GM10266 (cell line): Measurements from ENCODE around the gene VARS1.
"Not testable (repeated sequence)": the region's sequence is repeated elsewhere in the genome, so short reads cannot be mapped to it uniquely, and the experiment has no call there.

Experiments
- DNase-seq: peaks from one replicate; pipeline ENCODE4 v3.0.0; 2012; ENCODE audit errors: extremely low spot score
- CTCF ChIP-seq: IDR thresholded peaks from 2 replicates; pipeline ENCODE4 v1.5.1; 2012; ENCODE audit warnings: mild to moderate bottlenecking, low read depth; ENCODE audit not compliant: control insufficient read depth, insufficient read depth; ENCODE audit errors: missing control alignments

The VARS1 gene

DNA sequence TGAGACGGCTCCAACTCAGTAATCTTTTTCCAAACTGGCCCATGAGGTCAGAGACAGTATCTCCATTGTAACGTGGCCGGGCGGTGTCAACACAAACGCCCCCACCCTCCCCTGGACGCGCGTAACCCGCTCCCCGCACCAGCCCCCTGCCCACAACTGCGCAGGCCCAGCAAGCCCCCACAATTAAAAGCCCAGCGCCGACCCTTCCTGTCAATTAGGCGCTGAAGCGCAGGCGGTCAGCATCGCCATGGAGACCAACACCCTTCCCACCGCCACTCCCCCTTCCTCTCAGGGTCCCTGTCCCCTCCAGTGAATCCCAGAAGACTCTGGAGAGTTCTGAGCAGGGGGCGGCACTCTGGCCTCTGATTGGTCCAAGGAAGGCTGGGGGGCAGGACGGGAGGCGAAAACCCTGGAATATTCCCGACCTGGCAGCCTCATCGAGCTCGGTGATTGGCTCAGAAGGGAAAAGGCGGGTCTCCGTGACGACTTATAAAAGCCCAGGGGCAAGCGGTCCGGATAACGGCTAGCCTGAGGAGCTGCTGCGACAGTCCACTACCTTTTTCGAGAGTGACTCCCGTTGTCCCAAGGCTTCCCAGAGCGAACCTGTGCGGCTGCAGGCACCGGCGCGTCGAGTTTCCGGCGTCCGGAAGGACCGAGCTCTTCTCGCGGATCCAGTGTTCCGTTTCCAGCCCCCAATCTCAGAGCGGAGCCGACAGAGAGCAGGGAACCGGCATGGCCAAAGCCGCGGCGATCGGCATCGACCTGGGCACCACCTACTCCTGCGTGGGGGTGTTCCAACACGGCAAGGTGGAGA is 19.7 kb upstream of the VARS1 start, which contains the start of the genes HSPA1A and HSPA1L:
Gene HSPA1A (plus strand): TSS at position 519 of the 814 bp plus-strand sequence. CDS start 214 bp downstream, at position 733.
Gene HSPA1L (minus strand): TSS at position 259 of the 814 bp plus-strand sequence. CDS start 3,311 bp downstream, outside the sequence.
- TF ChIP-seq CTCF = no peak
- peak; percentile 89 for DNase-seq

DNA sequence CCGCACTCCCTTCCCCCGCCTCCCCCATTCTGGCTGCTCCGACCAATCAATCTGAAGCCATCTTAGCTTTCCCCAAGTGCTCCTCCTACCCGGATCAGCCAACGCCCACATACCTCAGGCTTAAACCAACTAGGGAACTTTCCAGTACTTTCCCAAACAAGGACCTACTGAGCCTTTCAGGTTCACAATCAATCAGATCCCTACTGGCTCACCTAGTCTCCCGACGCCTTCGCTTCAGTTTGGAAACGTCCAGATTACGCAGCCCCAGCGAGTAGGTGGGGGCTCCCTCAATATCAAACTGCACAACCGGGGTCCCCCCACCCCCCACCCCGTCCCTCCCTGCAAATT is 19.1 kb upstream of the VARS1 start:
- TF ChIP-seq CTCF = no peak
- DNase-seq = peak; percentile 80

GRCh38 chr6:31813465-31813849 is 17.9 kb upstream of the VARS1 start:
- no peak for TF ChIP-seq CTCF
- no peak for DNase-seq

GRCh38 chr6:31811645-31812044 is 16.1 kb upstream of the VARS1 start:
- DNase-seq = no peak
- no peak for TF ChIP-seq CTCF

DNA sequence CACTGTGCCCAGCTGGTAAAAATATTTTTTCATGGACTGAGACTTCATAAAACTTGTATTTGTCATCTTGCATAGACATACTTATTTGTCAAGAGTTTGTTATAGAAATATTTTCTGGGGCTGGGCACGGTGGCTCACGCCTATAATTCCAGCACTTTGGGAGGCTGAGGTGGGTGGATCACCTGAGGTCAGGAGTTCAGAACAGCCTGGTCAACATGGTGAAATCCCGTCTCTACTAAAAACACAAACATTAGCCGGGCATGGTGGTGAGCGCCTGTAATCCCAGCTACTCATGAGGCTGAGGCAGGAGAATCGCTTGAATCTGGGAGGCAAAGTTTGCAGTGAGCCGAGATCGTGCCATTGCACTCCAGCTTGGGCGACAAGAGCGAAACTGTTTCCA is 13.0 kb upstream of the VARS1 start:
- not testable (repeated sequence) for DNase-seq

GRCh38 chr6:31806470-31807272 is 11.1 kb upstream of the VARS1 start, which contains the start of gene LSM2:
Gene LSM2 (minus strand): TSS chr6:31806966. CDS start chr6:31806757, 209 bp downstream.
- peak; percentile 40 for TF ChIP-seq CTCF
- DNase-seq = peak; percentile 99

- DNase-seq = no peak
- no peak for TF ChIP-seq CTCF
Measured at GRCh38 chr6:31805939-31806469, 10.5 kb upstream of the VARS1 start.

GRCh38 chr6:31801031-31801927 is 5.7 kb upstream of the VARS1 start:
- DNase-seq = not testable (repeated sequence)
